ENCODE measurements around the gene GIPC3.

The GIPC3 gene

GRCh38 chr19:3544742-3545668 is 40.3 kb upstream of the GIPC3 start (continued):
- no peak for TF ChIP-seq ATF2 (tag by site-specific recombination; IDR thresholded peaks at IDR 0.05; ENCODE audit: low read depth)
- TF ChIP-seq ZNF248 (tag by site-specific recombination; IDR thresholded peaks at IDR 0.05): no peak
- TF ChIP-seq ZNF324 (tag by site-specific recombination; IDR thresholded peaks at IDR 0.05): no peak
- no peak for TF ChIP-seq ZNF157 (tag by site-specific recombination; IDR thresholded peaks at IDR 0.05)
- TF ChIP-seq ZNF621 (tag by site-specific recombination; IDR thresholded peaks at IDR 0.05): no peak
- TF ChIP-seq ZSCAN23 (tag by site-specific recombination; IDR thresholded peaks at IDR 0.05): no peak
- no peak for TF ChIP-seq ZNF18 (tag by site-specific recombination; IDR thresholded peaks at IDR 0.05)
- TF ChIP-seq ZFP37 (tag by site-specific recombination; IDR thresholded peaks at IDR 0.05): 0 out of 2 replicates have a peak, but pooled peaks have one; percentile 30
- TF ChIP-seq PBX3 (CRISPR knock-in tag; IDR thresholded peaks at IDR 0.05): no peak
- no peak for TF ChIP-seq ZNF214 (tag by site-specific recombination; IDR thresholded peaks at IDR 0.05; ENCODE audit: borderline replicate concordance)
- no peak for TF ChIP-seq ZFP41 (tag by site-specific recombination; IDR thresholded peaks at IDR 0.05; ENCODE audit: borderline replicate concordance)
- TF ChIP-seq REST (tag by site-specific recombination; IDR thresholded peaks at IDR 0.05): no peak; the same call in 1 of the 2 replicates
- no peak for TF ChIP-seq KLF7 (tag by site-specific recombination; IDR thresholded peaks at IDR 0.05; ENCODE audit: borderline replicate concordance)
- TF ChIP-seq HOXA7 (CRISPR knock-in tag; IDR thresholded peaks at IDR 0.05; ENCODE audit: borderline replicate concordance): no peak
- TF ChIP-seq ZNF488 (tag by site-specific recombination; IDR thresholded peaks at IDR 0.05): no peak
- TF ChIP-seq GLI4 (tag by site-specific recombination; IDR thresholded peaks at IDR 0.05): no peak
- no peak for TF ChIP-seq ZNF501 (tag by site-specific recombination; IDR thresholded peaks at IDR 0.05)
- no peak for TF ChIP-seq ZNF785 (tag by site-specific recombination; IDR thresholded peaks at IDR 0.05)
- no peak for TF ChIP-seq ZNF670 (tag by site-specific recombination; IDR thresholded peaks at IDR 0.05; ENCODE audit: low read depth)
- TF ChIP-seq ZNF548 (tag by site-specific recombination; IDR thresholded peaks at IDR 0.05): no peak
- no peak for TF ChIP-seq ZNF677 (tag by site-specific recombination; IDR thresholded peaks at IDR 0.05)
- TF ChIP-seq ZNF530 (tag by site-specific recombination; IDR thresholded peaks at IDR 0.05; ENCODE audit: low read depth): no peak
- no peak for TF ChIP-seq ZBTB20 (tag by site-specific recombination; IDR thresholded peaks at IDR 0.05)
- TF ChIP-seq ZNF610 (tag by site-specific recombination; IDR thresholded peaks at IDR 0.05; ENCODE audit: borderline replicate concordance): no peak
- TF ChIP-seq ZNF433 (tag by site-specific recombination; IDR thresholded peaks at IDR 0.05; ENCODE audit: low read depth): no peak
- no peak for TF ChIP-seq ZNF791 (tag by site-specific recombination; IDR thresholded peaks at IDR 0.05)
- TF ChIP-seq ZFP3 (tag by site-specific recombination; IDR thresholded peaks at IDR 0.05; ENCODE audit: low read depth): no peak
- TF ChIP-seq PRDM4 (tag by site-specific recombination; IDR thresholded peaks at IDR 0.05): no peak
- peak; percentile 55 for TF ChIP-seq SP7 (tag by site-specific recombination; IDR thresholded peaks at IDR 0.05)
